ENCODE data around the gene PDLIM5.

The PDLIM5 gene

DNA sequence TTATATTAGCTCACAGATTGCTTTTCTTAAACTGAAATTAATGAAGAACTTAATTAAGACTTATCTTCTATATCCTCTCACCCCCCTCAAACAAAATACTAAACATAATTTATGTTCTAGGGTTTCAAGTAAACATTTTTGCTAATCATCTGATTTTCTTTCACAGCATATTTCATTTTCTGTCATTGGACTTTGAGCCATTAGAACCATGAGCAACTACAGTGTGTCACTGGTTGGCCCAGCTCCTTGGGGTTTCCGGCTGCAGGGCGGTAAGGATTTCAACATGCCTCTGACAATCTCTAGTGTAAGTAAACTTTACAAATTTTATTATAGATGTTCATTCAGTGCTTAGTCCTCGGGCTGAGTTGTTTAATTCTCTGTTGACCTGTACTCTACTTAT lies 3.3 kb downstream of the PDLIM5 start:
- no peak overlapping the region for H2AFZ ChIP-seq (ENCODE audit: low read length)
- H3K9ac ChIP-seq (ENCODE audit: low read depth, low read length, poor library complexity, severe bottlenecking) = peak overlapping the region; percentile 82
- H3F3A ChIP-seq (ENCODE audit: low read depth) = no peaks in the 10 kb centered on the region
- no peaks in the 10 kb centered on the region for H3K27me3 ChIP-seq (ENCODE audit: insufficient read depth, low read length, poor library complexity, severe bottlenecking)
- no peaks in the 10 kb centered on the region for H3K9me3 ChIP-seq (ENCODE audit: insufficient read depth, low read depth, low read length)
- H3K4me1 ChIP-seq (ENCODE audit: insufficient read depth, low read length, poor library complexity, severe bottlenecking) = peaks cover 64% of the 10 kb centered on the region
- no peaks in the 10 kb centered on the region for H3K9me2 ChIP-seq (replicated peaks; ENCODE audit: low read depth, low read length)
- H3K4me3 ChIP-seq (ENCODE audit: low read length, poor library complexity, severe bottlenecking) = peak overlapping the region; percentile 85
- H3K36me3 ChIP-seq (ENCODE audit: insufficient read depth, low read length) = no peaks in the 10 kb centered on the region
- H3K79me2 ChIP-seq (ENCODE audit: insufficient read depth, low read length) = peaks cover 71% of the 10 kb centered on the region
- peaks cover 11% of the 10 kb centered on the region for H4K20me1 ChIP-seq (ENCODE audit: insufficient read depth, low read length, poor library complexity, severe bottlenecking)
- H3K4me2 ChIP-seq (ENCODE audit: low read depth, low read length, poor library complexity, severe bottlenecking) = peak overlapping the region; percentile 89
- TF ChIP-seq, protein P1, sequence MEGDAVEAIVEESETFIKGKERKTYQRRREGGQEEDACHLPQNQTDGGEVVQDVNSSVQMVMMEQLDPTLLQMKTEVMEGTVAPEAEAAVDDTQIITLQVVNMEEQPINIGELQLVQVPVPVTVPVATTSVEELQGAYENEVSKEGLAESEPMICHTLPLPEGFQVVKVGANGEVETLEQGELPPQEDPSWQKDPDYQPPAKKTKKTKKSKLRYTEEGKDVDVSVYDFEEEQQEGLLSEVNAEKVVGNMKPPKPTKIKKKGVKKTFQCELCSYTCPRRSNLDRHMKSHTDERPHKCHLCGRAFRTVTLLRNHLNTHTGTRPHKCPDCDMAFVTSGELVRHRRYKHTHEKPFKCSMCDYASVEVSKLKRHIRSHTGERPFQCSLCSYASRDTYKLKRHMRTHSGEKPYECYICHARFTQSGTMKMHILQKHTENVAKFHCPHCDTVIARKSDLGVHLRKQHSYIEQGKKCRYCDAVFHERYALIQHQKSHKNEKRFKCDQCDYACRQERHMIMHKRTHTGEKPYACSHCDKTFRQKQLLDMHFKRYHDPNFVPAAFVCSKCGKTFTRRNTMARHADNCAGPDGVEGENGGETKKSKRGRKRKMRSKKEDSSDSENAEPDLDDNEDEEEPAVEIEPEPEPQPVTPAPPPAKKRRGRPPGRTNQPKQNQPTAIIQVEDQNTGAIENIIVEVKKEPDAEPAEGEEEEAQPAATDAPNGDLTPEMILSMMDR (conservative IDR thresholded peaks at IDR 0.05; ENCODE audit: low read length) = no peak
- no peak for TF ChIP-seq EZH2phosphoT487 (IDR thresholded peaks at IDR 0.05; ENCODE audit: borderline replicate concordance)

DNA sequence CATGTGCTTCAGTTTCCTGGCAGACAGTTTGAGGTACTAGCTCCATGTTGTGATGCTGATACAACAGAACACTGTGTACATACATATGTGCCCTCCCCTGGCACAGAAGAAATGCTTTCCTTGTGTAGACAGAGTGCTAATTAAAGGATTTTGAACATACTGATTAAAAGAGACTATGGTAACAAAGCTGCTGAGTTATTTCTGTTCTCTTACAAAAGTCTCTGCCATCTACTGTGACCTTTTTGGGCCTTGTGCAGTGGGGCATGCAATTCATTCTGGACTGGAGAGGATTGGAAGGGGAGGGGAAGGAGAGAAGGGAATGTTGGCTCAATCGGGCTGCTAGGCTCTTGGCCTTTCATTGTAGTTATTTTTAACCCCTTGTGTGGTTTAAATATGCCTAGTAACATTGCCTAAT lies 6.0 kb downstream of the PDLIM5 start:
- TF ChIP-seq, protein P1 (conservative IDR thresholded peaks at IDR 0.05; ENCODE audit: low read length) = no peak
- no peak for TF ChIP-seq EZH2phosphoT487 (IDR thresholded peaks at IDR 0.05; ENCODE audit: borderline replicate concordance)
- H3K79me2 ChIP-seq (ENCODE audit: insufficient read depth, low read length) = peaks cover 82% of the 10 kb centered on the region
- H3K9me2 ChIP-seq (replicated peaks; ENCODE audit: low read depth, low read length) = no peaks in the 10 kb centered on the region
- peak overlapping the region; percentile 94 for H3K4me2 ChIP-seq (ENCODE audit: low read depth, low read length, poor library complexity, severe bottlenecking)
- H3K9ac ChIP-seq (ENCODE audit: low read depth, low read length, poor library complexity, severe bottlenecking) = peak overlapping the region; percentile 70
- no peaks in the 10 kb centered on the region for H3K27me3 ChIP-seq (ENCODE audit: insufficient read depth, low read length, poor library complexity, severe bottlenecking)
- H3K36me3 ChIP-seq (ENCODE audit: insufficient read depth, low read length) = no peaks in the 10 kb centered on the region
- peak overlapping the region; percentile 73 for H3K4me3 ChIP-seq (ENCODE audit: low read length, poor library complexity, severe bottlenecking)
- no peaks in the 10 kb centered on the region for H3K9me3 ChIP-seq (ENCODE audit: insufficient read depth, low read depth, low read length)
- H4K20me1 ChIP-seq (ENCODE audit: insufficient read depth, low read length, poor library complexity, severe bottlenecking) = peaks cover 11% of the 10 kb centered on the region
- peaks cover 70% of the 10 kb centered on the region for H3K4me1 ChIP-seq (ENCODE audit: insufficient read depth, low read length, poor library complexity, severe bottlenecking)
- no peaks in the 10 kb centered on the region; the same call in 1 of the 2 replicates for H3F3A ChIP-seq (ENCODE audit: low read depth)
- peak overlapping the region; percentile 50; the same call in 1 of the 2 replicates for H2AFZ ChIP-seq (ENCODE audit: low read length)

DNA sequence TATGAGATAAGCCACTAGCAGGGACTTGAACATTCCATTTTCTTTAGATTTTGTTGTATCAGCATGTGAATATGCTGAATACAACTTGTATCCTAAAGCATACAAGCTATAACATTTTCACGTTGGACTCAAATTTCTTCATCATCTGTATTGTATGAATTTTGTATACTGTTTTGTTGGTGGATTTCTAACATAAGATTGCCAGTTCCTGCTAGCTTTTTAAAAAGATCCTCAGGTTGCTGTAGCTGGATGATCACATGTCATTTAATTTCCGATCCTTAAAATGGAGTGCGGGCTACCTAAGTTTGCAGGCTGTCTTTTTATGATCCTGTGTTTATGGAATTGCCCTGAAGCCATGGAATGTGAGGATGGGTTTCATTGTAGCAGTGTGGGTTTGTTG lies 6.9 kb downstream of the PDLIM5 start:
- Histone ChIP-seq H2AFZ (ENCODE audit: low read length) (no peak overlapping the region), H3K9me3 (ENCODE audit: insufficient read depth, low read depth, low read length) (no peaks in the 10 kb centered on the region), H3K9me2 (replicated peaks; ENCODE audit: low read depth, low read length) (no peaks in the 10 kb centered on the region), H3K79me2 (ENCODE audit: insufficient read depth, low read length) (peaks cover 80% of the 10 kb centered on the region), H3K27me3 (ENCODE audit: insufficient read depth, low read length, poor library complexity, severe bottlenecking) (no peaks in the 10 kb centered on the region), H3K4me1 (ENCODE audit: insufficient read depth, low read length, poor library complexity, severe bottlenecking) (peaks cover 61% of the 10 kb centered on the region), H3K9ac (ENCODE audit: low read depth, low read length, poor library complexity, severe bottlenecking) (peak overlapping the region; percentile 70), H3K4me3 (ENCODE audit: low read length, poor library complexity, severe bottlenecking) (peak overlapping the region; percentile 73), H3F3A (ENCODE audit: low read depth) (no peaks in the 10 kb centered on the region; the same call in 1 of the 2 replicates), H4K20me1 (ENCODE audit: insufficient read depth, low read length, poor library complexity, severe bottlenecking) (peaks cover 11% of the 10 kb centered on the region), H3K4me2 (ENCODE audit: low read depth, low read length, poor library complexity, severe bottlenecking) (peak overlapping the region; percentile 94), H3K36me3 (ENCODE audit: insufficient read depth, low read length) (no peaks in the 10 kb centered on the region)
- TF ChIP-seq EZH2phosphoT487 (IDR thresholded peaks at IDR 0.05; ENCODE audit: borderline replicate concordance) = no peak
- TF ChIP-seq, protein P1 (conservative IDR thresholded peaks at IDR 0.05; ENCODE audit: low read length) = no peak
